SK-N-SH (cell line): ENCODE data around the gene KLK12.

Source experiments
- CTCF ChIP-seq: fragments of 200-600 bp; sonication (generic); IDR thresholded peaks from 2 replicates; pipeline ENCODE4 v1.6.1; 2017; ENCODE audit warnings: antibody characterized with exemption, mild to moderate bottlenecking, moderate library complexity
- RFX5 ChIP-seq: IDR thresholded peaks from 2 replicates; pipeline ENCODE4 v1.6.1; 2012; ENCODE audit warnings: mild to moderate bottlenecking, improper control_type of control experiment, low read length

DNA sequence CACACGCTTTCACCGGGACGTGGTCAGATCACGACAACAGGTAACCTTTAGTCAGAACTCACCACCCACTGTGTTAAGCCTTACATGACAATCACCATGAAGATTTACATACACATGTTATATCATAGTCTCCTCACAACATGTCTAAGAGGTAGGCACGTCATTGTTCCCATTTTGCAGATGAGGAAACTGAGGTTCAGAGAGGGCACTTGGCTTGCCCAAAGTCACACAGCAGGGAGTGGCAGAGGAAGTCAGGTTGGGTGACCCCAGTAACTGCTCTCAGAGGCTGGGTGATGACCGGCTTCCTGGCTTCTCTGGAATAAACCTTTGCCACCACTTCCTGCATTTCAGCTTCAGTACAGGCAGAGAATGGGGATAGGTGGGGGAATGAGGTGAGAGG lies 20.6 kb downstream of the KLK12 start:
- TF ChIP-seq CTCF (no peak), RFX5 (no peak)
